HG02938 (cell line): Measurements from ENCODE around the gene METRN.
"Not testable (repeated sequence)": the region's sequence is repeated elsewhere in the genome, so short reads cannot be mapped to it uniquely, and the experiment has no call there.

Experiments
- ATAC-seq: cut with Tn5 transposase; IDR thresholded peaks from one replicate; pipeline ENCODE4 v1.9.1; 2021; ENCODE audit warnings: mild to moderate bottlenecking, moderate library complexity; ENCODE audit not compliant: unreplicated experiment

Gene METRN

GRCh38 chr16:691242-691641 is 23.7 kb upstream of the METRN start:
- ATAC-seq = not testable (repeated sequence)

GRCh38 chr16:692356-693108 is 22.4 kb upstream of the METRN start:
- ATAC-seq = no peak

GRCh38 chr16:693364-693763 is 21.6 kb upstream of the METRN start:
- ATAC-seq = no peak

- ATAC-seq = no peak
These were observed 21.2 kb upstream of the METRN start for GRCh38 chr16:693766-694165.

- no peak for ATAC-seq
These were observed 20.6 kb upstream of the METRN start for GRCh38 chr16:694187-694862.

- no peak for ATAC-seq
These were observed 20.0 kb upstream of the METRN start for GRCh38 chr16:694863-695354.

- no peak for ATAC-seq
These were observed 19.4 kb upstream of the METRN start for GRCh38 chr16:695355-696089.

GRCh38 chr16:698911-699671 is 15.8 kb upstream of the METRN start:
- no peak for ATAC-seq

- no peak for ATAC-seq
These were observed 14.0 kb upstream of the METRN start for GRCh38 chr16:700684-701584.

GRCh38 chr16:702341-702740 is 12.6 kb upstream of the METRN start:
- no peak for ATAC-seq

- no peak for ATAC-seq
These were observed 11.5 kb upstream of the METRN start for GRCh38 chr16:703406-703805.

GRCh38 chr16:704047-704446 is 10.9 kb upstream of the METRN start:
- no peak for ATAC-seq

- ATAC-seq = no peak
These were observed 10.2 kb upstream of the METRN start for GRCh38 chr16:704552-705380.

- no peak for ATAC-seq
These were observed 9.3 kb upstream of the METRN start, which contains the start of gene FBXL16 for GRCh38 chr16:705431-706188. FBXL16 (minus strand) TSS chr16:705801; CDS start chr16:697405, 8,396 bp downstream.

GRCh38 chr16:706189-707061 is 8.5 kb upstream of the METRN start:
- ATAC-seq = no peak

- ATAC-seq = no peak
These were observed 7.8 kb upstream of the METRN start for GRCh38 chr16:707062-707538.

GRCh38 chr16:708019-708418 is 6.9 kb upstream of the METRN start:
- ATAC-seq = no peak
